Measurements from ENCODE around the gene NCF2. TPM values are rescaled to one million over a fixed set of nuclear protein-coding genes. Genes with fewer than 3 reads are reported as not detected.

The NCF2 gene
- total and polyA plus RNA-seq, 2 donors (not counting 1 experiment from before 2014, with no cell fraction given): 9.9 to 10.5 TPM

GRCh38 chr1:183634429-183635065, 44.3 kb upstream of the NCF2 start:
- H3K4me1 ChIP-seq (ENCODE audit: control insufficient read depth in 2 of 2, insufficient read depth in 2 of 2, low read length in 2 of 2): peaks cover 20 to 34% of the 10 kb centered on the region in 2 donors
- H3K36me3 ChIP-seq (replicated peaks in 1 of 2; ENCODE audit: control extremely low read depth in 1 of 2, control insufficient read depth in 1 of 2, extremely low read depth in 1 of 2, insufficient read depth in 2 of 2, low read length in 1 of 2): peaks cover 11 to 31% of the 10 kb centered on the region in 2 experiments
- H4K20me1 ChIP-seq (ENCODE audit: control insufficient read depth, insufficient read depth, low read length, poor library complexity, severe bottlenecking): peaks cover 29% of the 10 kb centered on the region
- H3K9me3 ChIP-seq (ENCODE audit: control extremely low read depth in 1 of 3, control insufficient read depth in 2 of 3, insufficient read depth in 1 of 3, low read length in 2 of 3): no peaks in the 10 kb centered on the region
- H3K4me3 Mint-ChIP-seq: peak overlapping the region; percentile 100
- H2AFZ ChIP-seq (ENCODE audit: insufficient read depth, low read depth, low read length, poor library complexity, severe bottlenecking): peak overlapping the region; percentile 92
- no peaks in the 10 kb centered on the region for H3K27me3 Mint-ChIP-seq
- H3K4me2 ChIP-seq (replicated peaks; ENCODE audit: low read depth, low read length, poor library complexity, severe bottlenecking): peak overlapping the region; percentile 94
- CTCF ChIA-PET: interaction anchor here (0.7 to 2.7 kb wide), 13 partner anchors 9 to 1066 kb away, joined by 3 to 12 read pairs (median 7); partner anchors contain the start of gene NCF2
- H3K79me2 ChIP-seq (ENCODE audit: control insufficient read depth, insufficient read depth, low read length): peaks cover 49% of the 10 kb centered on the region
- peaks cover 46% of the 10 kb centered on the region for H3K4me1 Mint-ChIP-seq
- ATAC-seq (ENCODE audit: low read depth): no peak
- H3K9me3 Mint-ChIP-seq (ENCODE audit: insufficient read depth): no peaks in the 10 kb centered on the region
- intact Hi-C loops (cut with micrococcal nuclease): loop anchor here (1.0 to 10.0 kb wide), 5 partner anchors 44 to 1602 kb away; partner anchors contain the start of genes EDEM3, NCF2, NPL and SMG7
- peak overlapping the region; percentile 83 to 95 (median 87) for H3K4me3 ChIP-seq (ENCODE audit: control extremely low read depth in 1 of 5, extremely low read depth in 1 of 5, insufficient read depth in 1 of 5, low read depth in 2 of 5, low read length in 4 of 5)
- H3K27me3 ChIP-seq (replicated peaks in 1 of 4; ENCODE audit: control extremely low read depth in 1 of 4, control insufficient read depth in 3 of 4, insufficient read depth in 4 of 4, low read length in 3 of 4): no peaks in the 10 kb centered on the region
- TF ChIP-seq CTCF (IDR thresholded peaks at IDR 0.05) (no peak), EZH2 (IDR thresholded peaks at IDR 0.05; ENCODE audit: borderline replicate concordance, insufficient read depth, low read depth, low read length, poor library complexity, severe bottlenecking) (no peak)
- peak; percentile 37 for DNase-seq
- peak overlapping the region; percentile 69 for H3K27ac Mint-ChIP-seq
- 0% methylated on average over 4 of the region's 10 CpGs for WGBS (ENCODE audit: insufficient coverage)
- H3K27ac ChIP-seq (ENCODE audit: low read length in 2 of 2): peak overlapping the region; percentile 59 to 80
- peak overlapping the region; percentile 89 for H3K9ac ChIP-seq (ENCODE audit: low read length)
- POLR2A ChIA-PET: interaction anchor here (0.5 to 1.6 kb wide), 4 partner anchors 7 to 839 kb away, joined by 4 read pairs; partner anchors contain the start of gene NCF2

Data from B cell (primary cell).